H1 (cell line): ENCODE measurements around the gene NAIF1. TPM values are rescaled to one million over a fixed set of nuclear protein-coding genes. Genes with fewer than 3 reads are reported as not detected.

Source experiments
- CTCF ChIA-PET: fragments of 300-600 bp; sonication (Branson Sonifier 250); formaldehyde crosslinking; loops from one replicate; lab custom pipeline; 2021; ENCODE audit not compliant: partially characterized antibody; lab: Charles Lee
- POLR2A ChIA-PET: fragments of 300-600 bp; sonication (Branson Sonifier 250); formaldehyde crosslinking; loops from one replicate; lab custom pipeline; 2021; ENCODE audit warnings: inconsistent platforms; ENCODE audit not compliant: partially characterized antibody; lab: Charles Lee
- DNase-seq, 2 experiments: peaks; one replicate each; pipeline versions ENCODE4 v3.0.0 to v3.0.0-alpha.2; 2010 to 2022; ENCODE audit warnings: low spot score in 2 of 2, low read depth in 1 of 2, mixed read lengths in 1 of 2
- FAIRE-seq: peaks from 2 replicates; lab custom pipeline; 2011; peaks lifted over from hg19 to GRCh38; lab: Jason Lieb, UNC
- H2AFZ ChIP-seq: 2 replicates; pipeline ENCODE4 v1.8.1; 2012; ENCODE audit warnings: low read length, inconsistent platforms
- H2AK5ac ChIP-seq: 2 replicates; pipeline ENCODE4 v1.6.1; 2013; ENCODE audit warnings: low read depth, low read length
- H2BK120ac ChIP-seq: replicated peaks from 2 replicates; pipeline ENCODE3; 2013; ENCODE audit warnings: low read depth, low read length, inconsistent platforms
- H2BK12ac ChIP-seq: 2 replicates; pipeline ENCODE4 v1.6.1; 2013; ENCODE audit warnings: low read depth, low read length
- H2BK15ac ChIP-seq: 2 replicates; pipeline ENCODE4 v1.6.1; 2013; ENCODE audit warnings: low read length
- H2BK20ac ChIP-seq: 2 replicates; pipeline ENCODE4 v1.6.1; 2013; ENCODE audit warnings: low read length
- H2BK5ac ChIP-seq: 2 replicates; pipeline ENCODE4 v1.6.1; 2013; ENCODE audit warnings: low read depth, low read length
- H3K14ac ChIP-seq: 2 replicates; pipeline ENCODE4 v1.6.1; 2013; ENCODE audit warnings: inconsistent platforms; ENCODE audit not compliant: insufficient read length
- H3K18ac ChIP-seq: 2 replicates; pipeline ENCODE4 v1.6.1; 2013; ENCODE audit warnings: low read length; ENCODE audit errors: extremely low read depth
- H3K23ac ChIP-seq: 2 replicates; pipeline ENCODE4 v1.6.1; 2013; ENCODE audit warnings: inconsistent platforms; ENCODE audit not compliant: insufficient read length
- H3K23me2 ChIP-seq: 2 replicates; pipeline ENCODE4 v1.6.1; 2013; ENCODE audit warnings: low read depth, low read length
- H3K27ac ChIP-seq: 2 replicates; pipeline ENCODE4 v1.6.1; 2011; ENCODE audit warnings: low read depth, low read length, inconsistent platforms
- H3K27me3 ChIP-seq, 4 experiments: replicated peaks in 1 of 4; 1 replicate in 1 of 4; 2 replicates in 3 of 4; pipeline versions ENCODE4 v1.6.1 to v1.8.1; 2011 to 2013; ENCODE audit warnings: low read length in 3 of 4, mild to moderate bottlenecking in 3 of 4, inconsistent platforms in 2 of 4, mixed read lengths in 2 of 4, moderate library complexity in 1 of 4; ENCODE audit not compliant: control insufficient read depth in 3 of 4, insufficient read depth in 3 of 4; ENCODE audit errors: extremely low read depth in 1 of 4
- H3K36me3 ChIP-seq, 4 experiments: 2 replicates each; pipeline versions ENCODE4 v1.6.1 to v1.8.1; 2011 to 2013; ENCODE audit warnings: mild to moderate bottlenecking in 4 of 4, low read length in 3 of 4, moderate library complexity in 2 of 4, control low read depth in 1 of 4, inconsistent platforms in 1 of 4; ENCODE audit not compliant: insufficient read depth in 4 of 4, control insufficient read depth in 2 of 4
- H3K4ac ChIP-seq: replicated peaks from 2 replicates; pipeline ENCODE3; 2013; ENCODE audit warnings: low read length, low read depth, mixed read lengths, inconsistent platforms; ENCODE audit not compliant: insufficient read length
- H3K4me1 ChIP-seq, 4 experiments: replicated peaks in 1 of 4; 1 replicate in 1 of 4; 2 replicates in 3 of 4; pipeline versions ENCODE4 v1.6.1 to v1.8.1; 2011 to 2013; ENCODE audit warnings: low read length in 3 of 4, inconsistent platforms in 2 of 4, mixed read lengths in 1 of 4; ENCODE audit not compliant: insufficient read depth in 4 of 4, control insufficient read depth in 3 of 4
- H3K4me2 ChIP-seq, 2 experiments: 2 replicates each; pipeline versions ENCODE4 v1.6.1 to v1.8.1; 2011 to 2013; ENCODE audit warnings: low read depth in 2 of 2, low read length in 2 of 2, control low read depth in 1 of 2, inconsistent platforms in 1 of 2, mild to moderate bottlenecking in 1 of 2; ENCODE audit not compliant: insufficient read depth in 1 of 2
- H3K4me3 ChIP-seq, 4 experiments: fragments of 200-600, 300-600 bp in 1 of 4; sonication (generic), shearing (Covaris generic), sonication (Bioruptor Twin) in 1 of 4; 2 replicates each; pipeline versions ENCODE4 v1.5.1 to v1.8.1; 2011 to 2016; ENCODE audit warnings: low read length in 4 of 4, low read depth in 3 of 4, control low read depth in 2 of 4, inconsistent platforms in 2 of 4, mild to moderate bottlenecking in 2 of 4, mixed read lengths in 1 of 4, moderate library complexity in 1 of 4; ENCODE audit not compliant: insufficient read depth in 2 of 4; ENCODE audit errors: extremely low read depth in 1 of 4
- H3K56ac ChIP-seq: replicated peaks from 2 replicates; pipeline ENCODE3; 2013; ENCODE audit warnings: low read depth, mild to moderate bottlenecking, mixed read lengths, low read length, inconsistent platforms; ENCODE audit not compliant: insufficient read length
- H3K79me1 ChIP-seq: 2 replicates; pipeline ENCODE4 v1.6.1; 2013; ENCODE audit warnings: low read depth, low read length, control low read depth
- H3K79me2 ChIP-seq, 2 experiments: 2 replicates each; pipeline versions ENCODE4 v1.6.1 to v1.8.1; 2012 to 2013; ENCODE audit warnings: low read length in 2 of 2, mild to moderate bottlenecking in 2 of 2, inconsistent platforms in 1 of 2; ENCODE audit not compliant: insufficient read depth in 2 of 2, control insufficient read depth in 1 of 2
- H3K9ac ChIP-seq, 4 experiments: replicated peaks in 1 of 4; 1 replicate in 1 of 4; 2 replicates in 3 of 4; pipeline versions ENCODE4 v1.6.1 to v1.8.1; 2011 to 2013; ENCODE audit warnings: low read depth in 3 of 4, low read length in 3 of 4, control low read depth in 2 of 4, mild to moderate bottlenecking in 2 of 4, moderate library complexity in 2 of 4, inconsistent platforms in 1 of 4; ENCODE audit errors: extremely low read depth in 1 of 4
- H3K9me3 ChIP-seq, 2 experiments: 2 replicates each; pipeline versions ENCODE4 v1.6.1 to v1.8.1; 2012 to 2013; ENCODE audit warnings: mild to moderate bottlenecking in 2 of 2, moderate library complexity in 2 of 2, control low read depth in 1 of 2, inconsistent platforms in 1 of 2, low read depth in 1 of 2, low read length in 1 of 2, mixed read lengths in 1 of 2; ENCODE audit not compliant: insufficient read depth in 2 of 2
- H4K20me1 ChIP-seq, 2 experiments: replicated peaks in 1 of 2; 2 replicates each; pipeline versions ENCODE3 to v1.8.1; 2011 to 2013; ENCODE audit warnings: inconsistent platforms in 2 of 2, low read length in 2 of 2, mild to moderate bottlenecking in 1 of 2; ENCODE audit not compliant: insufficient read depth in 2 of 2, control insufficient read depth in 1 of 2
- H4K5ac ChIP-seq: 2 replicates; pipeline ENCODE4 v1.6.1; 2013; ENCODE audit warnings: low read length, low read depth, mixed read lengths, inconsistent platforms; ENCODE audit not compliant: insufficient read length
- H4K8ac ChIP-seq: 2 replicates; pipeline ENCODE4 v1.8.0; 2013; ENCODE audit warnings: mild to moderate bottlenecking, moderate library complexity, low read length, inconsistent platforms; ENCODE audit not compliant: insufficient read depth; ENCODE audit errors: extremely low read depth
- H4K91ac ChIP-seq: replicated peaks from 2 replicates; pipeline ENCODE3; 2013; ENCODE audit warnings: low read length, mixed read lengths, inconsistent platforms; ENCODE audit not compliant: insufficient read length
- CTCF ChIP-seq, 3 experiments: IDR thresholded peaks; 1 replicate in 2 of 3; 2 replicates in 1 of 3; pipeline versions ENCODE4 v1.5.1 to v1.6.1; 2011; ENCODE audit warnings: low read length in 3 of 3, mild to moderate bottlenecking in 3 of 3, inconsistent platforms in 2 of 3, low read depth in 1 of 3, moderate library complexity in 1 of 3; ENCODE audit not compliant: insufficient read depth in 1 of 3; ENCODE audit errors: control extremely low read depth in 1 of 3
- KDM1A ChIP-seq: fragments of 200-600, 300-600 bp; sonication (generic); IDR thresholded peaks from 2 replicates; pipeline ENCODE4 v1.7.1; 2016; ENCODE audit warnings: mild to moderate bottlenecking, low read length, borderline replicate concordance
- MAFK ChIP-seq: IDR thresholded peaks from 2 replicates; pipeline ENCODE4 v1.6.1; 2012; ENCODE audit warnings: low read depth, mild to moderate bottlenecking, improper control_type of control experiment, low read length
- NANOG ChIP-seq: IDR thresholded peaks from 2 replicates; pipeline ENCODE4 v1.6.1; 2011; ENCODE audit warnings: low read length, low read depth, mild to moderate bottlenecking, inconsistent platforms; ENCODE audit not compliant: insufficient read depth, poor library complexity, severe bottlenecking
- RXRA ChIP-seq: IDR thresholded peaks from 2 replicates; pipeline ENCODE4 v1.6.1; 2011; ENCODE audit warnings: low read depth, mild to moderate bottlenecking, low read length, moderate library complexity; ENCODE audit not compliant: insufficient read depth
- WGBS, 2 experiments: shearing (Covaris generic) in 1 of 2; methylation state at CpG; one replicate each; pipeline versions ENCODE4 v1.1.6 to v1.1.7; 2013 to 2015; ENCODE audit warnings: low lambda C conversion rate in 2 of 2, mixed read lengths in 2 of 2, inconsistent platforms in 1 of 2, low coverage in 1 of 2, missing lambda C conversion rate in 1 of 2; ENCODE audit not compliant: insufficient replicate concordance in 2 of 2, insufficient coverage in 1 of 2, insufficient read length in 1 of 2; ENCODE audit errors: extremely low coverage in 1 of 2, missing lambda C conversion rate in 1 of 2; 5-methylcytosine and 5-hydroxymethylcytosine counted together
- polyA plus RNA-seq, 7 experiments: library from polyadenylated mRNA; depleted of rRNA in 3 of 7; stranded (reverse) in 5 of 7; unstranded in 2 of 7; fragments of >200 nt in 5 of 7; fragments of 200-250 nt in 2 of 7; gene quantifications; 1 replicate in 5 of 7; 2 replicates in 1 of 7; 4 replicates in 1 of 7; pipeline versions ENCODE4 v1.2.1 to v1.2.3, GENCODE V29; 2011 to 2013; ENCODE audit warnings: missing spikeins in 2 of 7, mixed read lengths in 2 of 7
- total RNA-seq: library from RNA; stranded (reverse); fragmentation: NEBNext Ultra II Directional; extraction: Animal tissue kit (Norgen Biotek cat#: 25700); gene quantifications from 2 replicates; pipeline ENCODE4 v1.2.1, GENCODE V29; 2021

The NAIF1 gene
- total and polyA plus RNA-seq, 2 of the 8 experiments (the other 6 are each of a cell fraction or from before 2014, with no cell fraction given) = 8.7 to 9.0 TPM

GRCh38 chr9:128084746-128085145, 17.6 kb upstream of the NAIF1 start:
- no peak overlapping the region for H3K4ac ChIP-seq
- no peak overlapping the region for H2BK15ac ChIP-seq
- no peak overlapping the region for H3K18ac ChIP-seq
- no peak overlapping the region for H4K91ac ChIP-seq
- no peak overlapping the region for H3K27ac ChIP-seq
- H2BK120ac ChIP-seq = no peak overlapping the region
- H2BK12ac ChIP-seq = no peak overlapping the region
- H3K36me3 ChIP-seq = no peaks in the 10 kb centered on the region
- H3K4me2 ChIP-seq = no peak overlapping the region
- WGBS, 2 experiments = 94% methylated on average over 4 of the region's 4 CpGs; no CpG with 5 or more reads in 1 of the 2 experiments
- H3K79me1 ChIP-seq = peaks cover 3% of the 10 kb centered on the region; the same call in 1 of the 2 replicates
- H3K9me3 ChIP-seq = no peaks in the 10 kb centered on the region
- H3K23me2 ChIP-seq = no peaks in the 10 kb centered on the region
- no peak overlapping the region for H2AK5ac ChIP-seq
- H4K8ac ChIP-seq = no peak overlapping the region
- H3K79me2 ChIP-seq = peaks cover 0 to 13% of the 10 kb centered on the region in 2 experiments; a peak in 2 of 4 replicates
- no peak for DNase-seq
- FAIRE-seq = no peak
- peaks cover 2 to 8% of the 10 kb centered on the region in 2 experiments for H4K20me1 ChIP-seq
- H3K23ac ChIP-seq = no peak overlapping the region
- no peak overlapping the region for H3K4me3 ChIP-seq
- ChIA-PET POLR2A (no interaction called here), CTCF (interaction anchor here (0.6 to 1.8 kb wide), 12 partner anchors 8 to 164 kb away, joined by 3 to 9 read pairs (median 4); no protein-coding TSS in a partner anchor)
- peaks cover 0 to 3% (median 1%) of the 10 kb centered on the region in 4 experiments; a peak in 2 of 7 replicates for H3K4me1 ChIP-seq
- no peak overlapping the region for H3K56ac ChIP-seq
- H2BK20ac ChIP-seq = no peak overlapping the region
- H2BK5ac ChIP-seq = no peak overlapping the region
- H3K27me3 ChIP-seq = no peaks in the 10 kb centered on the region
- H3K9ac ChIP-seq = no peak overlapping the region
- no peak overlapping the region for H3K14ac ChIP-seq
- H4K5ac ChIP-seq = no peak overlapping the region
- no peak overlapping the region for H2AFZ ChIP-seq
- TF ChIP-seq RXRA = no peak
- no peak for TF ChIP-seq MAFK
- no peak for TF ChIP-seq NANOG
- no peak for TF ChIP-seq KDM1A
- no peak for TF ChIP-seq CTCF (IDR thresholded peaks at IDR 0.05; ENCODE audit: control extremely low read depth in 1 of 3, insufficient read depth in 1 of 3, low read depth in 1 of 3, low read length in 3 of 3)
